H4 (cell line): ENCODE data around the gene GLMN. TPM values are rescaled to one million over a fixed set of nuclear protein-coding genes. Genes with fewer than 3 reads are reported as not detected.
A peak's percentile ranks its signal among the peaks of the same experiment; 100 is the strongest.
"Not testable (repeated sequence)": the region's sequence is repeated elsewhere in the genome, so short reads cannot be mapped to it uniquely, and the experiment has no call there.

ENCODE experiments used
- DNase-seq: peaks from one replicate; pipeline ENCODE4 v3.0.0-alpha.2; 2015; ENCODE audit warnings: low spot score
- total RNA-seq: library from RNA; depleted of rRNA; stranded (reverse); fragments of >200 nt; shearing (Covaris generic); gene quantifications from 2 replicates; pipeline ENCODE4 v1.2.3, GENCODE V29; 2014

The GLMN gene
- total RNA-seq, 1 experiment from 2014 or later, result 10.6 TPM

GRCh38 chr1:92299477-92300150 is 827 bp upstream of the GLMN start:
- no peak for DNase-seq

DNA sequence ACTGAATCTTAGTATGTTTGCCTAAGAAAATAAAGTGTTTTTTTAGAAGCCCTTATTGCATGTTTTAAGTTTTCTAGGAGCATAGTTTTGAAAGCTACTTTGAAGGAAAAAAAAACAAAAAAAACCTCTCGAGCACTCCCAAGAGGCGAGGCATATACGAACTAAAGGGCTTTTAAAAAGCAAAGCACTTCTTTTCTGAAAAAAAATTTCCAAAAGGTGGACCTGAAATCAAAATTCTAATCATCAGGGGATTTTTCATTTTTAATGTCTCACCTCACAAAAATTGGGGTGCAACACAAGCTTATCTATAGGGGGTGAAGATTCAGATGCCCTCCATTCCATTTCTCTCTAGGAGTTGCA is 594 bp downstream of the GLMN start:
- no peak for DNase-seq

DNA sequence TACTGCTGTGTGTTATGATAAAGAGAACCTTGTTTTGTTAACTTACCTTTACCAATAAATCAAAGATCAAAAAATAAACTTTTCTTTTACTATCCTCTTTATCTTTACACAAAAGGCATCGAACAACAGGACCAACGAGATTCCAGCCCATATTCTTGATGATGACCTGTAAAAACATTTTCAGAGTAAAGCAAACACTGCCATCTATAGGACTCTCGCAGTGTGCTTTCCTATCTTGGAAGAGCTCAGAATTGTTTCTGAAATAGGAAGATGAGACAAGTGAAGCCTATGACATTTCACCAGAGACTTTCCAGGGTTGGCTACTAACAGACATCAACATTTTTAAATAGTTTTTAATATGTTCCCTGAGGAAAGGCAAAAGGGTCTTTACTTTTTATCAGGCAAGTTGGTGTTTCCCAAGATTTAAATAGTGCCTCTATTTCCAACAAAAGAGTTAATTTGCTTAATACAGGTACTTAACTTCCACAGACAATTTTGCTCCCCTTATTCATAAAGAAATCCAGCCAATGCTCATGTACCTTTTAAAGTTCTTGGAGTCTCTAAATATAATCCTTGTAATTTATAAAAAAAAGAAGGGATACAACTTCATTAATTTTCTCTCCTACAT is 7.3 kb downstream of the GLMN start:
- DNase-seq, result peak; percentile 29

GRCh38 chr1:92281411-92281810 is 17.4 kb downstream of the GLMN start:
- not testable (repeated sequence) for DNase-seq

GRCh38 chr1:92279781-92280180 is 19.0 kb downstream of the GLMN start:
- DNase-seq, result not testable (repeated sequence)

GRCh38 chr1:92277105-92277723 is 21.6 kb downstream of the GLMN start:
- DNase-seq, result no peak

DNA sequence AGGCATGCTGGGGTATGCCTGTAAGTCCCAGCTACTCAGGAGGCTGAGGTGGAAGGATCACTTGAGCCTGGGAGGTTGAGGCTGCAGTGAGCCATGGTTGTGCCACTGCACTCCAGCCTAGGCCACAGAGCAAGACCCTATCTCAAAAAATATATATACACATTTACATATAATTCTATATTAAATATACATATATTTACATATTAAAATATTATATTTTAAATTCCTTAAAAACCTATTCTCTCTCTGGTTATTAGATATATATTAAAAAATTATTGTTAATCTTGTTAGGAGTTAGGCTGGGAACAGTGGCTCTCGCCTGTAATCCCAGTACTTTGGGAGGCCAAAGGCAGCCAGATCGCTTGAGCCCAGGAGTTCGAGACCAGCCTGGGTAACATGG is 22.7 kb downstream of the GLMN start:
- DNase-seq, result no peak

- DNase-seq, result no peak
Measured at GRCh38 chr1:92274939-92275338, 23.8 kb downstream of the GLMN start.

GRCh38 chr1:92273039-92273438 is 25.7 kb downstream of the GLMN start:
- DNase-seq, result no peak

- no peak for DNase-seq
Measured at GRCh38 chr1:92262516-92262915, 36.3 kb downstream of the GLMN start.

DNA sequence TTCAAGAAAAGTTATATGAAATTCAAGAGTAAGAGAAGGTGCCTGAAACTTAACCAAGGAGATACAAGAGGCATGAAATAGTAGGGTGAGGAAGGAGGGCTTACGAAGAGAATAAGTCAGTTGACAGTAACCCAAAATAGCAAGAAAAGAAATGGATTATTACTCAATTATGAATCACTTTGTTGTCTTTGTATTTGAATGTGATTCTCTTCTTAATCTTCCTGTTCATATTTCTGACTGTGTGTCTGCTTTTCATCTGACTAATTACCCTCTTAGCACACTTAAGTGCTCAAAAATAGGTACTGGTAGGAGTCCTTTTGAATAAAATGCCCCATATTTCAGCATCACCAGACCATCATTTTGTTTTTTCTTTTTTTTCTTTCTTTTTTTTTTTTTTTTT is 39.4 kb downstream of the GLMN start:
- DNase-seq, result no peak

GRCh38 chr1:92254714-92255113 is 44.1 kb downstream of the GLMN start:
- not testable (repeated sequence) for DNase-seq

DNA sequence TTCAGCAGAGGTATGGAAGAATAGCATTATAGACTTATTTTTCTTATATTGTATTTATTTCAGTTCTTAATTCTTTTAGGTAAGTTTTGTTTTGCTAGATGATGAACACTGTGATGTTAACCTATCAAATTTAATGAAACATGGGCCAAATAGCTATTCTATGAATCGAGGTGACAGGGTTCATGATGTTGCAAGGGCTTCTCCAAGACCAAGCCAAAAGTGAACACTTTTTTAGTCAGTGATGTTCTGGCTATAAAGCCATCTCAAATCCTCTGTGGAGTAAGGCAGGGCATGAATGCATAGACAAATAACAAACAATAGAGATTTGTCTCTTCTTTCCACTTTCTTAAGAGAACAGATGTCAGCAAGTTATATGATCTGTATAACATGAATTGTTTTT is 54.4 kb downstream of the GLMN start:
- no peak for DNase-seq

DNA sequence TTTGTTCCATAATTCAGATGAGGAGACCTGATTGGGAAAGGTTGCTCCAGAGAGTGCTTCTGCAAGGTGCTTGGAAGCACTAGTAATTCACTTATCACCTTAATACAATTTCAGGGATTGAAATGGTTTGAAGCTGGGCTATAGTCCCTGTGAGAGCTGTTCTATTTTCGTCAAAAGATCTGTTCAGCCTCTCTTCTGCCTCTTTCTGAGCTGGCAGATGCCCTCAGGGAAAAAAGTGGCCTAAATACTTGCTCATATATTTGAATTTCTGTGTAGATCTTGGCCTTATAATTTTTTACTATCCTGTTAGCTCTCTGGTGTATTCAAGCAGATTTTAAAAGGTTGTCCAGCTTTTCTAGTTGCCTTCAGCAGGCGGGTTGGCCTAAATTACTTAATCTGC is 58.8 kb downstream of the GLMN start:
- no peak for DNase-seq

- DNase-seq, result no peak
Measured at GRCh38 chr1:92230736-92231135, 68.1 kb downstream of the GLMN start.

GRCh38 chr1:92228401-92228800 is 70.4 kb downstream of the GLMN start:
- DNase-seq, result no peak

- DNase-seq, result no peak
Measured at GRCh38 chr1:92219028-92219427, 79.8 kb downstream of the GLMN start.

GRCh38 chr1:92218559-92218958 is 80.2 kb downstream of the GLMN start:
- DNase-seq, result no peak

- no peak for DNase-seq
Measured at GRCh38 chr1:92217721-92218120, 81.1 kb downstream of the GLMN start, which contains the start of gene C1orf146. Gene C1orf146 (plus strand): TSS chr1:92217915. CDS start chr1:92231421, 13,506 bp downstream.

DNA sequence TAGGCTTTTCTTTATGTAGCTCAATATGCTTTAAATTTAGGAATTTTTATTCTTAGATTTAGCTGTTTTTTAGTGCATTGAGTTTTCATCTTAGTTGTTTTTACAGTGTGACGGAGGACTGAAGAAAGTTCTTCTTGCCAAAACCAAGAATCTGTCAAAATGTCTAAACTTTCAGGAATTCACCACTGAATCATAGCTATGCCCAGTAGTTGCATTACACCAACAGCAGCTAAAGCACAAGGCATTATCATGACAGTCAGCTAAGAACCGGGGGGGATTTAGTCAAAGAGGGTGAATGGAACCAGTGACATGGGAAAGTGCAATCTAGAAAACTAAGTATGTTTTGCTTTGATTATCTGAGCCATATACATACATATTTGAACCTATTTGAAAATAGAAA is 87.6 kb downstream of the GLMN start:
- DNase-seq, result no peak

DNA sequence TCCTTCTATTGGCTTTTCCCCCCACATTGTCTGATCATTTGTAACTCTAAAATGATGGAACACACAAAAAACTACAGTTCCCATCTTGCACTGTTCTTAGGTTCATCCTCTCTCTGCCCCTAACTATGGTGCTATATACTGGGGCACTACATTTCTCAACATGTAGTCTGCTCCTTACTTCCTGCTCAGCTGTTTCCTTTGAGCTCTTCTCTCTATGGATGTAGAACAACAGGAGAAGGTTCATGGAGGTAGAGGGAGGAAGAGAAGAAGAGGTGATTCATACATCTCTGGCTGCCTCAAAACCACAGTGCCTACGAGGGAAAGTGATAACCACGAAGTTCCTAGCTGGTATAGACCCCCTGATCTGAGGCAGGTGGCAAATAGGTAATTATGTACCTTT is 88.1 kb downstream of the GLMN start:
- no peak for DNase-seq

DNA sequence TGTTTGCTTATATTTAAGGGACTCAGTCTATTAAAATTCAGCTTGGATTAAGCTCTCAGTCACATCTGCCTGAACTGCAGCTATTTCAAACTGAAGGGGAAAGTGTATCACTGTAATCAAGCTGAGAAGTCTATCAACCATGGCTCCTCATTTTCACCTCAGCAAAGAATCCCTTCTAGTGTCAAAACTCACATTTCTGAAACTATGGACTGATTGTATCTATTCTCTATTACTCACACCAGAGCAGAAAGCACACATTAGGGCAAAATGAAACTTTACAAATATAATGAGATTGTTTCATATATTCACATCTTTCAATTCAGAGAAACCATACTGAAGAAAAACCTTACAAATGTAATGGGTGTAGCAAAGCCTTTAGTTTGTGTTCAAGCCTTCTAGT is 95.7 kb downstream of the GLMN start:
- no peak for DNase-seq

GRCh38 chr1:92201973-92202372 is 96.8 kb downstream of the GLMN start:
- DNase-seq, result no peak
